Mammary epithelial cell (primary cell): Measurements from ENCODE around the gene KCNE4.

Source experiments
- CTCF ChIP-seq, 2 donors: IDR thresholded peaks in 1 of 2; conservative IDR thresholded peaks in 1 of 2; 2 replicates each; pipeline ENCODE4 v1.5.1; 2011 to 2012; ENCODE audit warnings: inconsistent platforms in 2 of 2, low read length in 2 of 2, mild to moderate bottlenecking in 2 of 2, control low read depth in 1 of 2, low read depth in 1 of 2; ENCODE audit not compliant: insufficient read depth in 1 of 2; ENCODE audit errors: extremely low read depth in 1 of 2
- EZH2 ChIP-seq: IDR thresholded peaks from 2 replicates; pipeline ENCODE4 v1.6.1; 2012; ENCODE audit warnings: low read length, inconsistent platforms, borderline replicate concordance

DNA sequence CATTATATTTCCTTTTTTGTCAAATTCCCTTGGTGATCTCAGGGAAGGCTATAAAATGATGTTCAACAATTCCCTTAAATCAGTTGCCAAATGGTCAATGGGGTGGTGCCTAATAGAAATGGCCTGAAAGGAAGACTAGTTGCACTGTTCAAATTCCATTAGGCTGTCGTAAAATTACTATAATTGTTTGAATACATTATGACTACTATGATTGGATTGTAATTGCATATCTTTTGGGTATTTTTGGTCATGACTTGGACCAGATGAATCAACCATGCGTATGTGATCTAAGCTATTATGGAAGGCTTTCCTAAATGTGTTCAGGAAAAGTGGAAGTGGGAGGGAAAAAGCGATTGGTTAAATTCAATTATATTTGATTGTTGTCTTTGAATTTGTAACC lies 41.3 kb upstream of the KCNE4 start:
- TF ChIP-seq CTCF (conservative IDR thresholded peaks at IDR 0.05 in 1 of 2, IDR thresholded peaks at IDR 0.05 in 1 of 2; ENCODE audit: extremely low read depth in 1 of 2, insufficient read depth in 1 of 2, low read depth in 1 of 2, low read length in 2 of 2) (no peak), EZH2 (no peak)
